Gastroesophageal sphincter (tissue), 4 donors: ENCODE data around the gene GLYATL1B. TPM values are rescaled to one million over a fixed set of nuclear protein-coding genes. Genes with fewer than 3 reads are reported as not detected.

ENCODE experiments used
- ATAC-seq: fragments of 150-250 bp; one replicate; pipeline ENCODE4 v1.9.1; 2016; ENCODE audit warnings: mild to moderate bottlenecking, moderate library complexity
- H3K27ac ChIP-seq, 4 donors: fragments of 200-600 bp; sonication (generic) in 3 of 4; 1 replicate in 3 of 4; 2 replicates in 1 of 4; pipeline ENCODE4 v1.5.1; 2016 to 2019
- H3K27me3 ChIP-seq: fragments of 200-600 bp; sonication (generic); one replicate; pipeline ENCODE4 v1.5.1; 2019
- H3K36me3 ChIP-seq, 2 donors: fragments of 200-600 bp; sonication (generic); one replicate each; pipeline ENCODE4 v1.5.1; 2019; ENCODE audit warnings: control low read depth in 1 of 2
- H3K4me1 ChIP-seq, 3 donors: fragments of 200-600 bp; sonication (generic); 1 replicate in 2 of 3; 2 replicates in 1 of 3; pipeline ENCODE4 v1.5.1; 2016 to 2019; ENCODE audit warnings: control low read depth in 2 of 3
- H3K4me3 ChIP-seq, 2 donors: fragments of 200-600 bp; sonication (generic); one replicate each; pipeline ENCODE4 v1.5.1; 2019; ENCODE audit warnings: mild to moderate bottlenecking in 1 of 2, moderate library complexity in 1 of 2
- H3K9me3 ChIP-seq, 3 donors: fragments of 200-600 bp; sonication (generic); one replicate each; pipeline ENCODE4 v1.5.1; 2017 to 2019; ENCODE audit warnings: control low read depth in 2 of 3
- CTCF ChIP-seq, 4 experiments: fragments of 200-600 bp in 2 of 4; fragments of 450-650 bp in 2 of 4; sonication (generic) in 1 of 4; IDR thresholded peaks; one replicate each; pipeline ENCODE4 v1.5.1; 2017 to 2019; ENCODE audit warnings: antibody characterized with exemption in 4 of 4, mild to moderate bottlenecking in 2 of 4, moderate library complexity in 2 of 4
- EP300 ChIP-seq: sonication (generic); formaldehyde crosslinking; IDR thresholded peaks from one replicate; pipeline ENCODE4 v1.6.1; 2017; ENCODE audit warnings: antibody characterized with exemption, mild to moderate bottlenecking
- POLR2A ChIP-seq, 2 donors: fragments of 450-650 bp; IDR thresholded peaks; one replicate each; pipeline ENCODE4 v1.6.1; 2017; ENCODE audit warnings: antibody characterized with exemption in 2 of 2, mild to moderate bottlenecking in 2 of 2, moderate library complexity in 1 of 2
- POLR2AphosphoS5 ChIP-seq: sonication (generic); formaldehyde crosslinking; IDR thresholded peaks from one replicate; pipeline ENCODE4 v1.6.1; 2017; ENCODE audit warnings: antibody characterized with exemption
- WGBS, 2 donors: methylation state at CpG; one replicate each; pipeline ENCODE4 v1.1.5; 2018; ENCODE audit warnings: low coverage in 1 of 2; 5-methylcytosine and 5-hydroxymethylcytosine counted together
- total RNA-seq, 4 donors: library from RNA; depleted of rRNA; stranded (reverse); fragments of >200 nt; gene quantifications; one replicate each; pipeline ENCODE4 v1.1.0, GENCODE V29; 2016

The GLYATL1B gene
- total RNA-seq, 4 donors from 2014 or later: not detected

- 65 to 71% methylated on average over 2 of the region's 2 CpGs for WGBS, 2 donors
- Histone ChIP-seq H3K4me3 (no peak overlapping the region), H3K36me3 (no peaks in the 10 kb centered on the region), H3K4me1 (peaks cover 0 to 3% (median 0%) of the 10 kb centered on the region in 3 donors), H3K27me3 (peaks cover 19% of the 10 kb centered on the region), H3K27ac (no peak overlapping the region), H3K9me3 (peaks cover 0 to 9% (median 0%) of the 10 kb centered on the region in 3 donors)
- ATAC-seq: no peak
- TF ChIP-seq POLR2AphosphoS5: no peak
- no peak for TF ChIP-seq EP300
- no peak for TF ChIP-seq POLR2A (IDR thresholded peaks at IDR 0.05)
Observed at GRCh38 chr11:59112494-59112893, 26.4 kb downstream of the GLYATL1B start.

- H3K27ac ChIP-seq: no peak overlapping the region
- H3K4me3 ChIP-seq: no peak overlapping the region
- peaks cover 0 to 27% (median 0%) of the 10 kb centered on the region in 3 donors for H3K9me3 ChIP-seq
- TF ChIP-seq POLR2AphosphoS5 (no peak), CTCF (IDR thresholded peaks at IDR 0.05) (no peak), POLR2A (IDR thresholded peaks at IDR 0.05) (no peak), EP300 (no peak)
- H3K4me1 ChIP-seq: no peaks in the 10 kb centered on the region
- no peak for ATAC-seq
- no peaks in the 10 kb centered on the region for H3K36me3 ChIP-seq
- WGBS, 2 donors: 95 to 100% methylated on average over 1 to 3 of the region's 3 CpGs
- H3K27me3 ChIP-seq: peaks cover 19% of the 10 kb centered on the region
Observed at GRCh38 chr11:59114344-59114743, 28.2 kb downstream of the GLYATL1B start.

- TF ChIP-seq POLR2A (IDR thresholded peaks at IDR 0.05) (no peak), CTCF (IDR thresholded peaks at IDR 0.05) (no peak), EP300 (no peak), POLR2AphosphoS5 (no peak)
- H3K9me3 ChIP-seq: peaks cover 0 to 28% (median 0%) of the 10 kb centered on the region in 3 donors
- no peaks in the 10 kb centered on the region for H3K36me3 ChIP-seq
- WGBS, 2 donors: 100% methylated on average over 1 of the region's 1 CpG; no CpG with 5 or more reads in 1 of the 2 donors
- H3K4me3 ChIP-seq: no peak overlapping the region
- no peak overlapping the region for H3K27ac ChIP-seq
- no peaks in the 10 kb centered on the region for H3K4me1 ChIP-seq
- ATAC-seq: no peak
- peaks cover 19% of the 10 kb centered on the region for H3K27me3 ChIP-seq
Observed at GRCh38 chr11:59115553-59115952, 29.4 kb downstream of the GLYATL1B start.

GRCh38 chr11:59117774-59118173 lies 31.7 kb downstream of the GLYATL1B start:
- no peak overlapping the region for H3K4me3 ChIP-seq
- no peaks in the 10 kb centered on the region for H3K4me1 ChIP-seq
- ATAC-seq: no peak
- TF ChIP-seq CTCF (IDR thresholded peaks at IDR 0.05) (no peak), EP300 (no peak), POLR2AphosphoS5 (no peak), POLR2A (IDR thresholded peaks at IDR 0.05) (no peak)
- H3K27me3 ChIP-seq: peaks cover 19% of the 10 kb centered on the region
- no peak overlapping the region for H3K27ac ChIP-seq
- peaks cover 0 to 28% (median 0%) of the 10 kb centered on the region in 3 donors for H3K9me3 ChIP-seq
- H3K36me3 ChIP-seq: no peaks in the 10 kb centered on the region
- 93 to 97% methylated on average over 2 of the region's 2 CpGs for WGBS, 2 donors

- Histone ChIP-seq H3K27ac (no peak overlapping the region), H3K4me1 (no peaks in the 10 kb centered on the region), H3K27me3 (peaks cover 1% of the 10 kb centered on the region), H3K36me3 (no peaks in the 10 kb centered on the region), H3K9me3 (peaks cover 0 to 28% (median 0%) of the 10 kb centered on the region in 3 donors), H3K4me3 (no peak overlapping the region)
- no peak for ATAC-seq
- TF ChIP-seq POLR2A (IDR thresholded peaks at IDR 0.05) (no peak), POLR2AphosphoS5 (no peak), CTCF (IDR thresholded peaks at IDR 0.05) (no peak), EP300 (no peak)
Observed at GRCh38 chr11:59119826-59120225, 33.7 kb downstream of the GLYATL1B start.
